GM19351 (cell line): Measurements from ENCODE around the gene MCC.

ENCODE experiments used
- ATAC-seq: cut with Tn5 transposase; IDR thresholded peaks from one replicate; pipeline ENCODE4 v1.9.1; 2021; ENCODE audit warnings: mild to moderate bottlenecking, moderate library complexity; ENCODE audit not compliant: unreplicated experiment

The MCC gene

GRCh38 chr5:113020461-113021273, 467.6 kb downstream of the MCC start:
- no peak for ATAC-seq

- no peak for ATAC-seq
Measured at GRCh38 chr5:113017881-113018635, 470.2 kb downstream of the MCC start.

- ATAC-seq, result no peak
Measured at GRCh38 chr5:113005454-113005853, 482.8 kb downstream of the MCC start.

- ATAC-seq, result no peak
Measured at GRCh38 chr5:113003763-113004162, 484.5 kb downstream of the MCC start.

GRCh38 chr5:113002423-113002822, 485.8 kb downstream of the MCC start:
- ATAC-seq, result no peak

- no peak for ATAC-seq
Measured at GRCh38 chr5:113000466-113000865, 487.8 kb downstream of the MCC start.

GRCh38 chr5:112998296-112998695, 490.0 kb downstream of the MCC start:
- no peak for ATAC-seq

GRCh38 chr5:112996830-112997374, 491.4 kb downstream of the MCC start:
- no peak for ATAC-seq

GRCh38 chr5:112995764-112996618, 492.3 kb downstream of the MCC start:
- ATAC-seq, result peak; percentile 89

GRCh38 chr5:112986224-112986623, 502.0 kb downstream of the MCC start:
- ATAC-seq, result no peak

- ATAC-seq, result no peak
Measured at GRCh38 chr5:112983363-112983762, 504.9 kb downstream of the MCC start.

- ATAC-seq, result no peak
Measured at GRCh38 chr5:112979723-112980122, 508.5 kb downstream of the MCC start.

GRCh38 chr5:112978836-112979235, 509.4 kb downstream of the MCC start:
- ATAC-seq, result no peak

GRCh38 chr5:112977440-112977861, 510.8 kb downstream of the MCC start:
- no peak for ATAC-seq

GRCh38 chr5:112976432-112977309, 511.6 kb downstream of the MCC start, which contains the start of gene DCP2:
DCP2 (plus strand) TSS chr5:112976798; CDS start chr5:112976934, 136 bp downstream.
- ATAC-seq, result peak; percentile 97

- peak; percentile 17 for ATAC-seq
Measured at GRCh38 chr5:112975721-112976431, 512.4 kb downstream of the MCC start.

GRCh38 chr5:112974901-112975300, 513.4 kb downstream of the MCC start:
- ATAC-seq, result no peak

- no peak for ATAC-seq
Measured at GRCh38 chr5:112973904-112974303, 514.3 kb downstream of the MCC start.

GRCh38 chr5:112973036-112973435, 515.2 kb downstream of the MCC start:
- no peak for ATAC-seq
